HepG2 (cell line): ENCODE results near the gene SOST. TPM values are rescaled to one million over a fixed set of nuclear protein-coding genes. Genes with fewer than 3 reads are reported as not detected.

Experiments used
- ATAC-seq: fragments of 200-7000 bp; cut with Tn5 transposase; 3 replicates; pipeline ENCODE4 v1.9.1; 2020; ENCODE audit warnings: mild to moderate bottlenecking, moderate library complexity
- BruUV-seq: library from RNA; stranded (reverse); fragments of 400-500 nt; replicated peaks from 2 replicates; lab custom pipeline; 2021; lab: Mats Ljungman, UMichigan
- CTCF ChIA-PET: fragments of 300-600 bp; formaldehyde crosslinking; extraction: SDS; loops from one replicate; lab custom pipeline; 2021; ENCODE audit warnings: low total read pairs, inconsistent platforms, low intra/inter-chr PET ratio; lab: Yijun Ruan, JAX
- POLR2A ChIA-PET: fragments of 350-600 bp; sonication (Branson Sonifier 250); formaldehyde crosslinking; loops from one replicate; lab custom pipeline; 2020; ENCODE audit warnings: antibody characterized with exemption, inconsistent platforms; lab: Yijun Ruan, JAX
- DNase-seq: peaks from one replicate; pipeline ENCODE4 v3.0.0-alpha.2; 2015; ENCODE audit warnings: low spot score
- FAIRE-seq: peaks from 3 replicates; lab custom pipeline; 2011; peaks lifted over from hg19 to GRCh38; lab: Jason Lieb, UNC
- H2AFZ ChIP-seq: one replicate; pipeline ENCODE4 v1.6.1; 2011; ENCODE audit warnings: low read length, inconsistent platforms
- H3K27ac ChIP-seq: fragments of 300-600 bp; 3 replicates; pipeline ENCODE4 v1.8.0; 2011; ENCODE audit warnings: mixed run types, mild to moderate bottlenecking, mixed read lengths, low read length, inconsistent platforms; ENCODE audit not compliant: insufficient read depth; ENCODE audit errors: extremely low read length
- H3K27me3 ChIP-seq, 2 experiments: fragments of 200-600 bp in 1 of 2; 2 replicates in 1 of 2; 3 replicates in 1 of 2; pipeline versions ENCODE4 v1.6.0 to v1.8.0; 2011; ENCODE audit warnings: low read length in 2 of 2, mild to moderate bottlenecking in 2 of 2, moderate library complexity in 2 of 2, inconsistent platforms in 1 of 2; ENCODE audit not compliant: insufficient read depth in 2 of 2, control insufficient read depth in 1 of 2
- H3K36me3 ChIP-seq, 2 experiments: fragments of 200-600 bp in 1 of 2; replicated peaks in 1 of 2; 2 replicates in 1 of 2; 3 replicates in 1 of 2; pipeline versions ENCODE4 v1.5.1 to v1.8.0; 2011; ENCODE audit warnings: low read length in 2 of 2, inconsistent platforms in 1 of 2; ENCODE audit not compliant: insufficient read depth in 2 of 2, control insufficient read depth in 1 of 2
- H3K4me1 ChIP-seq: 2 replicates; pipeline ENCODE4 v1.5.1; 2012; ENCODE audit warnings: low read length, inconsistent platforms; ENCODE audit not compliant: insufficient read depth
- H3K4me2 ChIP-seq: 2 replicates; pipeline ENCODE4 v1.6.0; 2011; ENCODE audit warnings: low read depth, low read length, inconsistent platforms
- H3K4me3 ChIP-seq, 3 experiments: fragments of 200-600 bp in 1 of 3; sonication (generic), shearing (Covaris generic) in 1 of 3; replicated peaks in 1 of 3; 2 replicates each; pipeline ENCODE4 v1.5.1; 2011 to 2016; ENCODE audit warnings: low read length in 3 of 3, inconsistent platforms in 2 of 3, low read depth in 2 of 3, mild to moderate bottlenecking in 2 of 3, control low read depth in 1 of 3, mixed read lengths in 1 of 3; ENCODE audit not compliant: insufficient read depth in 1 of 3
- H3K79me2 ChIP-seq: one replicate; pipeline ENCODE4 v1.6.1; 2011; ENCODE audit warnings: low read length, inconsistent platforms; ENCODE audit not compliant: insufficient read depth
- H3K9ac ChIP-seq: 2 replicates; pipeline ENCODE4 v1.6.0; 2011; ENCODE audit warnings: mild to moderate bottlenecking, low read depth, low read length, inconsistent platforms; ENCODE audit not compliant: insufficient read depth
- H3K9me3 ChIP-seq: 2 replicates; pipeline ENCODE4 v1.5.1; 2012; ENCODE audit warnings: mild to moderate bottlenecking, low read length
- H4K20me1 ChIP-seq: 2 replicates; pipeline ENCODE4 v1.6.0; 2011; ENCODE audit warnings: inconsistent platforms, mild to moderate bottlenecking, low read length, moderate library complexity; ENCODE audit not compliant: insufficient read depth
- AGO2 ChIP-seq: fragments of 200-400 bp; formaldehyde crosslinking; optimal IDR thresholded peaks from 2 replicates; pipeline ENCODE3; 2017; ENCODE audit warnings: mild to moderate bottlenecking, low read depth, low read length, moderate library complexity
- HDAC6 ChIP-seq: fragments of 200-600 bp; sonication (generic); IDR thresholded peaks from 2 replicates; pipeline ENCODE4 v1.7.0; 2017; ENCODE audit warnings: mild to moderate bottlenecking, antibody characterized with exemption, low read length, low read depth
- IRF1 ChIP-seq: sonication (generic); formaldehyde crosslinking; IDR thresholded peaks from 2 replicates; pipeline ENCODE4 v1.4.0; 2020; ENCODE audit warnings: low read depth, mild to moderate bottlenecking, missing genetic modification reagents
- POLR2A ChIP-seq, 2 experiments: IDR thresholded peaks; 2 replicates each; pipeline ENCODE4 v1.6.1; 2011; ENCODE audit warnings: low read depth in 2 of 2, low read length in 2 of 2, mild to moderate bottlenecking in 1 of 2, moderate library complexity in 1 of 2; ENCODE audit not compliant: insufficient read depth in 1 of 2
- POLR2G ChIP-seq: fragments of 200-400 bp; formaldehyde crosslinking; IDR thresholded peaks from 2 replicates; pipeline ENCODE4 v1.6.1; 2018; ENCODE audit warnings: mild to moderate bottlenecking, low read depth, low read length, moderate library complexity
- WGBS: methylation state at CpG from one replicate; pipeline ENCODE4 v1.1.6; 2017; ENCODE audit warnings: low lambda C conversion rate; 5-methylcytosine and 5-hydroxymethylcytosine counted together
- in situ Hi-C: cut with HindIII; loops from 2 replicates; pipeline ENCODE4 v1.10.0; 2017; ENCODE audit warnings: low pct_unique_long_range_greater_than_20kb; ENCODE audit not compliant: extremely low pct_ligation_motif_present
- intact Hi-C: fragments of 100-400 bp; cut with micrococcal nuclease; formaldehyde crosslinking; loops from one replicate; pipeline ENCODE4 v1.10.0; 2022; ENCODE audit not compliant: unreplicated experiment
- polyA plus RNA-seq, 8 experiments: library from polyadenylated mRNA; depleted of rRNA in 3 of 8; stranded (reverse) in 7 of 8; unstranded in 1 of 8; fragments of >200 nt; fragmentation: Illumina TruSeq in 4 of 8; extraction: Trizol in 4 of 8; gene quantifications; 2 replicates each; pipeline versions ENCODE4 v1.2.1 to v1.2.3, GENCODE V29; 2011 to 2016; ENCODE audit warnings: low read depth in 4 of 8, missing spikeins in 1 of 8, mixed read lengths in 1 of 8; ENCODE audit not compliant: insufficient read depth in 1 of 8
- total RNA-seq, 5 experiments: library from RNA; depleted of rRNA; stranded (reverse); fragments of >200 nt; fragmentation: Illumina TruSeq; extraction: Trizol; gene quantifications; 2 replicates each; pipeline ENCODE4 v1.2.3, GENCODE V29; 2016; ENCODE audit warnings: low read depth in 1 of 5

Gene SOST
- total and polyA plus RNA-seq, 2 of the 13 experiments (the other 11 are each of a cell fraction or from before 2014, with no cell fraction given) = not detected

GRCh38 chr17:43768943-43769342, 10.4 kb upstream of the SOST start:
- FAIRE-seq = no peak

GRCh38 chr17:43768382-43768781, 9.8 kb upstream of the SOST start:
- WGBS = 94% methylated on average over 9 of the region's 9 CpGs
- no peak overlapping the region for H3K4me3 ChIP-seq
- H3K36me3 ChIP-seq = peaks cover 17 to 33% of the 10 kb centered on the region in 2 experiments
- ChIA-PET CTCF (no interaction called here), POLR2A (no interaction called here)
- no peaks in the 10 kb centered on the region for H3K27me3 ChIP-seq
- H3K79me2 ChIP-seq = no peaks in the 10 kb centered on the region
- in situ Hi-C loops = loop anchor here (10.0 kb wide), 1 partner anchor 254 kb away; no protein-coding TSS in a partner anchor
- DNase-seq (no peak), ATAC-seq (no peak), FAIRE-seq (no peak)
- H3K9me3 ChIP-seq = no peaks in the 10 kb centered on the region
- no peak overlapping the region for H3K27ac ChIP-seq
- H3K4me1 ChIP-seq = peaks cover 25% of the 10 kb centered on the region
- no TSS peak for BruUV-seq
- H2AFZ ChIP-seq = no peak overlapping the region
- intact Hi-C loops = loop anchor here (10.0 kb wide), 1 partner anchor 244 kb away; no protein-coding TSS in a partner anchor
- TF ChIP-seq AGO2 (peak; percentile 9), HDAC6 (no peak)
- no peak overlapping the region for H3K4me2 ChIP-seq
- H4K20me1 ChIP-seq = no peaks in the 10 kb centered on the region
- H3K9ac ChIP-seq = no peak overlapping the region

More at GRCh38 chr17:43768943-43769342, 10.4 kb upstream of the SOST start:
- Histone ChIP-seq H3K27me3 (no peaks in the 10 kb centered on the region), H4K20me1 (no peaks in the 10 kb centered on the region), H3K9ac (no peak overlapping the region), H3K36me3 (peaks cover 19 to 35% of the 10 kb centered on the region in 2 experiments), H3K4me1 (peaks cover 30% of the 10 kb centered on the region), H3K4me3 (no peak overlapping the region), H3K79me2 (no peaks in the 10 kb centered on the region), H3K27ac (no peak overlapping the region), H2AFZ (no peak overlapping the region), H3K4me2 (no peak overlapping the region), H3K9me3 (no peaks in the 10 kb centered on the region)
- peak; percentile 39; the same call in 1 of the 2 replicates for TF ChIP-seq POLR2G
- 0 out of 4 replicates have a peak, but pooled peaks of 1 of the 2 experiments have one; percentile 22 for TF ChIP-seq POLR2A (IDR thresholded peaks at IDR 0.05; ENCODE audit: insufficient read depth in 1 of 2, low read depth in 2 of 2, low read length in 2 of 2)
- no peak for TF ChIP-seq IRF1
- ATAC-seq (no peak), DNase-seq (no peak)
- ChIA-PET POLR2A (no interaction called here), CTCF (no interaction called here)
- intact Hi-C loops (loop anchor here (10.0 kb wide), 1 partner anchor 244 kb away; no protein-coding TSS in a partner anchor), in situ Hi-C loops (loop anchor here (10.0 kb wide), 1 partner anchor 254 kb away; no protein-coding TSS in a partner anchor)
- BruUV-seq = no TSS peak
- 95% methylated on average over 7 of the region's 7 CpGs for WGBS
